ENCODE results near the gene NAP1L1.

Gene NAP1L1

DNA sequence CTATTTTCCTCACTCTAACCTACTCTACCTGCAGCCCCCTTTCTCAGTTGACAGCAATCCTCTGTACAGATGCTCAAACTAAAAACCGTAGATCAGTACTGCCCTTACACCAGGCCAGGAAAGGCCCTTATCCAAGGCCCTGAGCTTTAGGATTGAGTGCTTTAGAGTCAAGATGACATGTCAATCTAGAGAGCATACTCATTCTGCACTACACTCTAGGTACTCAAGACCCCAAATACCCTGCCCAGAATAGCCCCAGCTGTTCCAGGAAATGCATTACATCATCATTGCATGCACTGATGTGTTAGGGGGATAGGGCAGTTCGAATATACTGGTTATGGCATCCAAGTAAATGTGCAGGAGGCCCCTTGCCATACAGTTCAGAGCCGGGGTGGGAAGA is 49.4 kb downstream of the NAP1L1 start:
- Histone ChIP-seq H3K27ac (ENCODE audit: low read length) (no peak overlapping the region), H3K4me3 (ENCODE audit: low read length) (no peak overlapping the region), H3K4me1 (ENCODE audit: insufficient read depth, low read length) (peaks cover 24% of the 10 kb centered on the region), H3K9ac (ENCODE audit: low read depth, low read length) (no peak overlapping the region), H3K36me3 (ENCODE audit: insufficient read depth, low read depth, low read length) (no peaks in the 10 kb centered on the region), H3K9me3 (ENCODE audit: insufficient read depth, low read depth, low read length) (no peaks in the 10 kb centered on the region), H3K27me3 (ENCODE audit: insufficient read depth, low read length) (no peaks in the 10 kb centered on the region; the same call in 1 of the 2 replicates)

DNA sequence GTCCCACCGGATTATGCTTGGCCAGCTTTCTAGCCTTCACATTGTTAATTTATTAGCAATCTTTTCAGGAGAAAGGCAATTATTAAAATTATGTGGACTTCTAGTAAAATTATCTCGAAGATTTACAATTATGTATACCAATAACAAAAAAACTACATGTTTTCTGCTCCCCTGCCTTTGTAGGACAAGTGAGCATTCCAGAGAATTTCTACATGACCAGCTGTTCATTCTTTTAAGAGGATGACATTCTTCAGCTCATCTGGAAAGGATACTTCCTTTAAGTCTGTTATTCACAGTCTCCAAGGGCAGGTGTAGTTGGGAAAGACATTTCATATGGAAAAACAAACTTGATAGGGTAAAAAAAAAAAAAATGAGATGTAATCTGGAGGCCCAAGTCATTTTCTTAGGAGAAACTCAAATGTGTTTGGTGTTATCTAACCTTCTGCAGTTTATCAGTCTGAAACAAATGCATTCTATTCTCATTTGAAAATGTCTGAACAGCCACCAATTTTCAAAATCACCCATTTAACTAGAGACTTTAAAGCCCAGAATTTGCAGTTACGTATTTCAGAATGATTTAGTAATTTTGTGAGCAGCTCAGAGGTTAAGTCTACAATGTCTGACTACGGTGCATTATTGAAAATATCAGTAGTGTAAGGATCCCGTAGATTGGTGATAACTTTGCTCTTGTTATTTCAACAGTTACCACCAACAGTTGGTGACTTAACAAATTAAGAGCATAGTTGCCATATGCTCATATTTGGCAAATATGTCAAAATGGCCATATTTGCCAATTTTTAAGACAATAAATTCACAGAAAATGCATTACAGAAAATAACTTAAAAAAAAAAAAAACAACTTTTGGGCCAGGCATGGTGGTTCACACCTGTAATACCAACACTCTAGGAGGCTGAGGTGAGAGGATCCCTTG is 51.1 kb downstream of the NAP1L1 start:
- Histone ChIP-seq H3K27ac (ENCODE audit: low read length) (no peak overlapping the region), H3K27me3 (ENCODE audit: insufficient read depth, low read length) (no peaks in the 10 kb centered on the region; the same call in 1 of the 2 replicates), H3K9me3 (ENCODE audit: insufficient read depth, low read depth, low read length) (no peaks in the 10 kb centered on the region), H3K4me1 (ENCODE audit: insufficient read depth, low read length) (peaks cover 19% of the 10 kb centered on the region; the same call in 1 of the 2 replicates), H3K9ac (ENCODE audit: low read depth, low read length) (peak overlapping the region; percentile 88; the same call in 1 of the 2 replicates), H3K4me3 (ENCODE audit: low read length) (peak overlapping the region; percentile 92), H3K36me3 (ENCODE audit: insufficient read depth, low read depth, low read length) (peaks cover 16% of the 10 kb centered on the region)

DNA sequence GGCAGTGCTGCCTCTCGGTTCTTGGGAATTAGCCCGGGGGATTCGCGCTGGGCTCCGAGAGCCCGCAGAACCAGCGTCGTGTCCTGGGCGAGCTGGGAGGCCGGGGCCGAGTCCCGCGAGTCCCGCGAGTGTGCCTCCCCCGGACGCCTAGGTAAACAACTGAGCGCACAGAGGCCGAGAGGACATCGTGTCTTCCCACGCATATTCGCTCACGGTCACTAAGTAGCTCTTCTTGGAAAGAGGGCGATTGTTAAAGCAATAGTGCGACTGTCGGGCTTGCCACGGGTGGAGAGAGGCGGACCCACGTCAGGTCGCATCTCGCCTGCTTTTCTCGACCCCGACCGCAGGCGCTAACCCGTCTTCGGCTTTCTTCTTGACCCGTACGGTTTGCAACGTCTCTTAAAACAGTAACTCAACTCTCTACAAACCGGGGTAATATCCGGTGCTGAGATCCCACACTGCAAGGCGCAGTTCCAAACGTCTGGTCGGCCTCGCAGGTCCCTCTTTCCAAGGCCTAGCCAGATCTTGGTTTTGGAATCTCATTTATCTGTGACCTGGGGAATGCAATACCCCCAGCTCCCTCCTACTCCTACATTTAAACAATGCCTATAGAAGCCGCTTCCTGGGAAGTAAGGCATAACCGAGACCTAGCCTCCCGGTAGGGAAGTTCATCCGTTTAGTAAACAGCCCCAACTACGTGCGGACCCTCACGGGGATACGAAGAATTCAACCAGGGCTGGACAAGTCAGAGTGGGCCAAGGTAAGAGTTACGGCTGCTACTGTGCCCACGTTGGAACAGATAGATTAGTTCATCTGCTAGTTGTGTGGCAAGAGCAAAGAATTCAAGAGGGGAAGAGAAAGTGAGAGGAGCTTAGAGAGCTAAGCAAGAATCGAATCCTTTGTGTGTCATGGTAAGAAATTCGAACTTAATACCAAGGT is 52.2 kb downstream of the NAP1L1 start:
- Histone ChIP-seq H3K4me1 (ENCODE audit: insufficient read depth, low read length) (peaks cover 11% of the 10 kb centered on the region; the same call in 1 of the 2 replicates), H3K27ac (ENCODE audit: low read length) (peak overlapping the region; percentile 41), H3K27me3 (ENCODE audit: insufficient read depth, low read length) (no peaks in the 10 kb centered on the region; the same call in 1 of the 2 replicates), H3K9me3 (ENCODE audit: insufficient read depth, low read depth, low read length) (no peaks in the 10 kb centered on the region), H3K4me3 (ENCODE audit: low read length) (peak overlapping the region; percentile 92), H3K36me3 (ENCODE audit: insufficient read depth, low read depth, low read length) (peaks cover 24% of the 10 kb centered on the region), H3K9ac (ENCODE audit: low read depth, low read length) (peak overlapping the region; percentile 88)

- H3K27ac ChIP-seq (ENCODE audit: low read length), result peak within 1 kb of the TSS; percentile 41
- no peaks in the 10 kb centered on the region; the same call in 1 of the 2 replicates for H3K27me3 ChIP-seq (ENCODE audit: insufficient read depth, low read length)
- peak within 1 kb of the TSS; percentile 88 for H3K9ac ChIP-seq (ENCODE audit: low read depth, low read length)
- no peaks in the 10 kb centered on the region for H3K9me3 ChIP-seq (ENCODE audit: insufficient read depth, low read depth, low read length)
- peaks cover 10% of the 10 kb centered on the region; the same call in 1 of the 2 replicates for H3K4me1 ChIP-seq (ENCODE audit: insufficient read depth, low read length)
- H3K36me3 ChIP-seq (ENCODE audit: insufficient read depth, low read depth, low read length), result peaks cover 29% of the 10 kb centered on the region
- H3K4me3 ChIP-seq (ENCODE audit: low read length), result peak within 1 kb of the TSS; percentile 92
Observed at GRCh38 chr12:76031414-76032042, 53.0 kb downstream of the NAP1L1 start, which contains the start of gene PHLDA1. Gene PHLDA1 (minus strand): TSS chr12:76031776.

DNA sequence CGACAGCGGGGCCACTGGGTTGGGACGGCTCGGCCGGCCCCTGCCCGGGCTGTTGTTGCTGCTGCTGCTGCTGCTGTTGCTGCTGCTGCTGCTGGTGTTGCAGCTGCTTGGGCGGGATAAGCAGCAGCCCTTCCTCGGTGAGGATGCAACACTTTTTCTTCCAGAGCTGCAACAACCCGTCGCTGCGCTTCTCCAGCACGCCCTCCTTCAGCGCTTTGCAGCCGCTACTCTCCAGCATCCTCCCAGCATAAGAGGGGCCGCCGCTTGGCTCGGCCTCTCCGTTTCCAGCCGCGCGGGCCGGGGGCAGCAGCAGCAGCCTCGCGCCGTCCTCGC is 53.4 kb downstream of the NAP1L1 start:
- Histone ChIP-seq H3K27ac (ENCODE audit: low read length) (no peak overlapping the region), H3K9ac (ENCODE audit: low read depth, low read length) (peak overlapping the region; percentile 83), H3K27me3 (ENCODE audit: insufficient read depth, low read length) (no peaks in the 10 kb centered on the region; the same call in 1 of the 2 replicates), H3K4me1 (ENCODE audit: insufficient read depth, low read length) (peaks cover 10% of the 10 kb centered on the region; the same call in 1 of the 2 replicates), H3K9me3 (ENCODE audit: insufficient read depth, low read depth, low read length) (no peaks in the 10 kb centered on the region), H3K4me3 (ENCODE audit: low read length) (peak overlapping the region; percentile 92), H3K36me3 (ENCODE audit: insufficient read depth, low read depth, low read length) (peaks cover 29% of the 10 kb centered on the region)

DNA sequence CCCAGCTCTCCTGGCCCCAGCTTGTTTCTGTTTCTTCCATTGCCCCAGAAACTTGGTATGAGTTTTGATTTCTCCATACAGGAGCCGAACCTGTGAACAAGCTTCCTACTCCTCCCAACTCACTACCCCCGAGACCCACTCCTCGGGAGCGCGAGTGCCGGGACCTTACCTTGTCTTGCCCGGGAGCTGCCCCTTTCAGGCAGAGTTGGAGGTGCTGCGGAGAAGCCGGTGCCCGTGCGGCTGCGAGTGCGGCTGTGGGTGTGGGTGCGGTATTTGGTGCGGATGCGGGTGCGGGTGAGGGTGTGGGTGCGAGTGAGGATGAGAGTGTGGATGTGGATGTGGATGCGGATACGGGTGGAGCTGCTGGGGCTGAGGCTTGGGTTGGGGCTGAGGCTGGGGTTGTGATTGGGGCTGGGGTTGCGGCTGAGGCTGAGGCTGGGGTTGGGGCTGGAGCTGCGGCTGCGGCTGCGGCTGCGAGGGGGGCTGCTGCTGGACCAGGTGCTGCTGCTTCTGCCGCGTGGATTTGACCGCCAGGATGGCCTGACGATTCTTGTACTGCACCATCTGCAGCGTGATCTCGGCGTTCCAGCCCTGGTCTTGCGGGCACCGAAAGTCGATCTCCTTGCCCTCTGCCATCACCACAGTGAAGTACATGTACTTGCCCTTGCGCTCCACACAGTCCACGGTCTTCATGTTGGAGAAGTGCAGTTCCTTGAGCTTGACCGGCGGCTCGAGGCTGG is 54.0 kb downstream of the NAP1L1 start:
- H3K27me3 ChIP-seq (ENCODE audit: insufficient read depth, low read length), result no peaks in the 10 kb centered on the region; the same call in 1 of the 2 replicates
- H3K4me1 ChIP-seq (ENCODE audit: insufficient read depth, low read length), result peaks cover 14% of the 10 kb centered on the region; the same call in 1 of the 2 replicates
- H3K9me3 ChIP-seq (ENCODE audit: insufficient read depth, low read depth, low read length), result no peaks in the 10 kb centered on the region
- H3K4me3 ChIP-seq (ENCODE audit: low read length), result peak overlapping the region; percentile 92
- H3K27ac ChIP-seq (ENCODE audit: low read length), result no peak overlapping the region
- peaks cover 29% of the 10 kb centered on the region for H3K36me3 ChIP-seq (ENCODE audit: insufficient read depth, low read depth, low read length)
- H3K9ac ChIP-seq (ENCODE audit: low read depth, low read length), result peak overlapping the region; percentile 83

DNA sequence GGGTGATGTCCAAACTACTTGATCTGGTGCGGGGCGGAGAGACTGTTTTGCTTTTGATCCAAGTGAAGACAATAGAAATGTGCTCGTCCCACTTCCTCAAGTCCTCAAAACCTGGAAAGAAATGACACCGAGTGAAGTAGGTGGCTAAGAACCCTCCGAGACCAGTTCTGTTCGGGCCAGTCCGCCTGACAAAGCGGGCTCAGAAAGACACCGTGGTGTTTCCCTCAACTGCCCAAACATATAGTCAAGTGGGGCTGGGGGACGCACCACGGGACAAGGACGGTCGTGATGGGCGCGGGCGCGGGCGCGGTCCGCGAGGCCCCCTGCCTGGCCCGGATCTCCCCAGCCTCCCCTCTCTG is 54.5 kb downstream of the NAP1L1 start:
- H3K27me3 ChIP-seq (ENCODE audit: insufficient read depth, low read length), result no peaks in the 10 kb centered on the region; the same call in 1 of the 2 replicates
- H3K27ac ChIP-seq (ENCODE audit: low read length), result no peak overlapping the region
- peaks cover 29% of the 10 kb centered on the region for H3K36me3 ChIP-seq (ENCODE audit: insufficient read depth, low read depth, low read length)
- H3K4me3 ChIP-seq (ENCODE audit: low read length), result peak overlapping the region; percentile 92
- peaks cover 16% of the 10 kb centered on the region; the same call in 1 of the 2 replicates for H3K4me1 ChIP-seq (ENCODE audit: insufficient read depth, low read length)
- H3K9ac ChIP-seq (ENCODE audit: low read depth, low read length), result peak overlapping the region; percentile 83
- H3K9me3 ChIP-seq (ENCODE audit: insufficient read depth, low read depth, low read length), result no peaks in the 10 kb centered on the region

DNA sequence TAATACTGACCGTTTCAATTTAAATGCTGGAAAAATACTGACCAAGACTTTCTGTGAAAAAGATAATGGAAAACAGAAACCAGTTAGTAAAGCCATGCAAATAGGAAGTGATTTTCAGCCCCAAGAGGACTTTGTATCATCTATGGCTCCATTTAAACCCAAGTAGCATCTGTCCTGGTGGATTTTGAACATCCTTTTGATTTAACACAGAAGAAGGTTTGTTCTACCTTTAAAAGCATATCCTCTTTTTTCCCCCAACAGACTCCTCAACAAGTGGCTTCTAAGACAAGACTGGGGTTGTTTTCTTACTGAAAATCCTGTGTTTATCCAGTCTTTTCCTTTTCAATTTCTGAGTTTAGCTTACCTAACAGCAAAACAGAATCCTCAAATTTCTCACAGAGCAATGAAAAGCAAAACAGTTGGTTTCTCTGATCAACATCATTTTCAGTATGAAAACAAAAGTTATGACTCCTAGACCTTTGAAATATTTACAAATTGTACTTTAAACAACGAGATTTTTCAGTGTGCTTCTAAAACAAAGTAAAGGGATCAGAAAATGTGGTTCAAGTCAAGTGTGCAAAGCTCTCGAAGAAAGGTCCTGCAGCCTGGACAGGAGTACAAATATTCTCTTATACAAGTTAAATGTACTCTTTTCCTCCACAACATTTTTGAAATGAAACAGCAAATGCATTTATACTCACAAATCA is 55.8 kb downstream of the NAP1L1 start:
- H3K4me1 ChIP-seq (ENCODE audit: insufficient read depth, low read length), result peaks cover 13% of the 10 kb centered on the region; the same call in 1 of the 2 replicates
- peak overlapping the region; percentile 83 for H3K9ac ChIP-seq (ENCODE audit: low read depth, low read length)
- H3K27ac ChIP-seq (ENCODE audit: low read length), result no peak overlapping the region
- peaks cover 29% of the 10 kb centered on the region for H3K36me3 ChIP-seq (ENCODE audit: insufficient read depth, low read depth, low read length)
- peak overlapping the region; percentile 92 for H3K4me3 ChIP-seq (ENCODE audit: low read length)
- H3K27me3 ChIP-seq (ENCODE audit: insufficient read depth, low read length), result no peaks in the 10 kb centered on the region; the same call in 1 of the 2 replicates
- no peaks in the 10 kb centered on the region for H3K9me3 ChIP-seq (ENCODE audit: insufficient read depth, low read depth, low read length)

GRCh38 chr12:76026643-76027063 is 57.8 kb downstream of the NAP1L1 start:
- H3K4me3 ChIP-seq (ENCODE audit: low read length), result no peak overlapping the region
- H3K36me3 ChIP-seq (ENCODE audit: insufficient read depth, low read depth, low read length), result peaks cover 29% of the 10 kb centered on the region
- H3K9ac ChIP-seq (ENCODE audit: low read depth, low read length), result no peak overlapping the region
- H3K27me3 ChIP-seq (ENCODE audit: insufficient read depth, low read length), result no peaks in the 10 kb centered on the region; the same call in 1 of the 2 replicates
- no peak overlapping the region for H3K27ac ChIP-seq (ENCODE audit: low read length)
- H3K9me3 ChIP-seq (ENCODE audit: insufficient read depth, low read depth, low read length), result no peaks in the 10 kb centered on the region
- peaks cover 6% of the 10 kb centered on the region; the same call in 1 of the 2 replicates for H3K4me1 ChIP-seq (ENCODE audit: insufficient read depth, low read length)

Measured in iPS-20b (cell line).